HuH-7 (cell line): ENCODE data around the gene RIMBP3C.
"Not testable (repeated sequence)": the region's sequence is repeated elsewhere in the genome, so short reads cannot be mapped to it uniquely, and the experiment has no call there.

ENCODE experiments used
- DNase-seq: peaks from one replicate; pipeline ENCODE4 v3.0.0; 2011; ENCODE audit warnings: low spot score

RIMBP3C gene

GRCh38 chr22:21526705-21527500, 24.4 kb downstream of the RIMBP3C start:
- not testable (repeated sequence) for DNase-seq

- not testable (repeated sequence) for DNase-seq
Measured at GRCh38 chr22:21516970-21517764, 34.1 kb downstream of the RIMBP3C start.

GRCh38 chr22:21516522-21516921, 34.7 kb downstream of the RIMBP3C start:
- DNase-seq: not testable (repeated sequence)

DNA sequence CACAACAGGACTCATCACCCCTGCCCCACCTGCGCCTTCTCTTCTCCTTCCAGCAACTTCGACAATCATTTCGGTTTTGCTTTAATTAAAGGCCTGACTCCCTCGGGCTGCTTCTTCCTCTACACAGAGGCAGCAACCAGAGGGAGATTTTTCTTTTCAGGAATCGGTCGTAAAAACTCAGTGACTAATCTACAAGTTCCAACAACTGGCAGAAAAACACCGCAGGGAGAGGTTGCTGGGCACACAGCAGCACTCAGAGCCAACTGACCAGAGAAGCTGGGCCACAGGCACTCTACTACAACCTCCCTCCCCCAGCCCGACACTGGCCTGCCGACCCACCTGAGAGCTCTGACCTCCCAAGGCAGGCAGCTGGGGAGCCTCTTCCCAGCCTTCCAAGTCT, 36.0 kb downstream of the RIMBP3C start:
- not testable (repeated sequence) for DNase-seq

GRCh38 chr22:21514117-21514516, 37.1 kb downstream of the RIMBP3C start:
- DNase-seq: not testable (repeated sequence)

DNA sequence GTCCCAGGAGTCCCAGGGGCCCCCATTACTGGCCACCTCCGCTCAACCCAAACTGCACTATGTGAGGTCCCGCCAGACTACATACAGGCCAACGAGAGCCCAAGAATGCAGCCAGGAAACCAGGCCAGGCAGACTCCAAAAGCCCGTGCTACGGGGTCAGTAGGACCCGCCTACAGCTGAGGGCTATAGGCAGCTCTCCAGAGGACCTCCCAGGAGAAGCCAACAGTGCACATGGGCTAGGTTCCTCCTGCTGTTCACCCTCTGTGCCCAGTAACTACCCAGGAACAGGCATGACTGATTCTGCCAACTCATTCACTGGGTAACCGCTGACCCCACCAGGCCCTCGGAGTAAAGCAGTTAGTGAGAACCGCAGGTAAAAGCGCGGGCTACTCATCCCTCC, 39.2 kb downstream of the RIMBP3C start:
- DNase-seq: not testable (repeated sequence)

GRCh38 chr22:21510397-21510796, 40.9 kb downstream of the RIMBP3C start:
- DNase-seq: not testable (repeated sequence)

DNA sequence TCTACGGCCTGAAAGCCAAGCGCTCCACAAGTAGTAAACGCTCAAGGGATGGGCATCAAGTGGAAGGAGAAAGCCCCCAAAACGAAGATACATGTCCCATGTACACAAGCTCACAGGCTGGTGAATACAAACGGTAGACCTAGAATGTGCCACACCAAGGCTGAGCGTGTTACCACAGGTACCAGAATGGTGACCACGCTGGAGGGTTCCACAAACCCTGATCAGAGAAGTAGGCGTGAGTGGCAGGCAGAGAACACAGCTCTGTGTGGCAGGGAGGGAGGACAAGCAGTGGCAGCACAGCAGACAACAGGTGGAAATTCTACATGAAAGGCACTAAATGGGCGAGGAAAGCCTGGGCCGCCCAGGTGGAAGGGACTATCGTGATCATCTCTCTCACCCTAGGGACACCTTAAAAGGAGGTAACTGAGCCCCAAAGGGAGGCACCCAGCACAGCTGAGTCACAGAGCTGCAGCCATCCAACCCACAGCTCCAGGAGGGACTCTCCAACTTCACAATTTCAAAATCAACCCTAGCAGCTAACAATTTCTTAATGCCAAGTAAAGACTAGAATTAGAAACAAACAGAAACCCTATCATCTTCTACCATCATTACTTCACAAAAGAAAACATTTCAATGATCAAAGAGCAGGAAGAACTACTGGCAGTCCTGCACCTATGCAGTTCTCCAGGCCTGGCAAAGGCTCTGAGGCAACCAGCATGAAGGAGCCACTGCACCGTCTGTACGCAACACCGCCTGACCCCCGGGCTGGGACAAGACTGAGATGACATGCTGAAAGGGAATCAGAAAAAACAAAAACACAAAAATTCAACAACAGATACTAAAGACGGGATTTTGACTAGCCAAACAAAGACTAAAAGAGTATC, 51.4 kb downstream of the RIMBP3C start:
- DNase-seq: not testable (repeated sequence)

DNA sequence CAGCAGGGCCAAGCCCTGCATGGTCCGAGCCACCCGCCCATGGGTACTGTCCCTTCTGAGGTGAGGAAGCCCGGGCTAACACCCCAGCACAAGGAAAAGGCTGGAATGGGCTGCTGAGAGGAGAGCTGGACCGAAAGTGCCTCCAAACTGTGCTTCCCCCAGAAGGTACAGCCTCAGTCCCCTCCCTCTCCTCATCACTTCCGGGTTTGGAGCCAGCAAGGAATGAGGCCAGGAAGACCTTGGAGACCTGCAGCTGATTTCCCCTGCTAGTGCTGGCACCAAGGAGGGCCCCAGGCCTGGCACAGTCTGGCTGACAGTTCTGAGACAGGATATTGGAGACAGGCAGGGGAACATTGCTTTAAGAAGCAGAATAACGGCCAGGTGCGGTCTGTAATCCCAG, 52.8 kb downstream of the RIMBP3C start:
- not testable (repeated sequence) for DNase-seq

DNA sequence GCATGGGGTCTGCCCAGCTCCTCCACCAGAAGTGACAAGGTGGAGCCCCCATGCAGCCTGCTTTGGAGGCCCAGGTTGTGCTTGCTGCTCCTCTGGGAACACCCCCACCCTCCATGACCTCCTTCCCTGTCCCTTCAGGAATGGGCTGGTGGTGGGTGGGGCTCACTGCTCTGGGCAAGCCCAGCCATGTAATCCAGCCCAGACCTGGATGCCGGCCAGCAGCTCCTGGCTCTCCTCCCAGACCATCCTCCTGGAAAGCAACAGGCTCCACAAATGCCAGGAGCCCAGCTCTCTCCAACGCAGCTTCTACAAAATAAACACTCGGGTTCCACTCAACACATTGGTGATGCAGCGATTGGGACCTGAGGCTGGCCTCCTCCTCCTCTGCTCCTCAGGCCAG, 53.3 kb downstream of the RIMBP3C start:
- DNase-seq: not testable (repeated sequence)
